GM18861 (cell line): ENCODE results near the gene ZKSCAN1.
"Not testable (repeated sequence)": the region's sequence is repeated elsewhere in the genome, so short reads cannot be mapped to it uniquely, and the experiment has no call there.

Experiments
- ATAC-seq: cut with Tn5 transposase; IDR thresholded peaks from one replicate; pipeline ENCODE4 v1.9.1; 2021; ENCODE audit not compliant: unreplicated experiment

Gene ZKSCAN1

DNA sequence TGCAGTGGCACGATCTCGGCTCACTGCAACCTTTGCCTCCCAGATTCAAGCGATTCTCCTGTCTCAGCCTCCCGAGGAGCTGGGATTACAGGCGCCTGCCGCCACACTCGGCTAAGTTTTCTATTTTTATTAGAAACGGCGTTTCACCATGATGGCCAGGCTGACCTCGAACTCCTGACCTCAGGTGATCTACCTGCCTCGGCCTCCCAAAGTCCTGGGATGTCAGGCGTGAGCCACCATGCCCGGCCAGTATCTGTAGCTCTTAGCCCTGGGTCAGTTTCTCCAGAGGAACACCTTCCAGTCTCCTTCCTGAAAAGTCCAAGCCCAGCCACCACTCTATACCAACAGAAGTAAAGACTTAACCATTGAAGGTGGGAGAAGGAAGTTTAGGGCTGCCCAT lies 15.2 kb upstream of the ZKSCAN1 start:
- no peak for ATAC-seq

DNA sequence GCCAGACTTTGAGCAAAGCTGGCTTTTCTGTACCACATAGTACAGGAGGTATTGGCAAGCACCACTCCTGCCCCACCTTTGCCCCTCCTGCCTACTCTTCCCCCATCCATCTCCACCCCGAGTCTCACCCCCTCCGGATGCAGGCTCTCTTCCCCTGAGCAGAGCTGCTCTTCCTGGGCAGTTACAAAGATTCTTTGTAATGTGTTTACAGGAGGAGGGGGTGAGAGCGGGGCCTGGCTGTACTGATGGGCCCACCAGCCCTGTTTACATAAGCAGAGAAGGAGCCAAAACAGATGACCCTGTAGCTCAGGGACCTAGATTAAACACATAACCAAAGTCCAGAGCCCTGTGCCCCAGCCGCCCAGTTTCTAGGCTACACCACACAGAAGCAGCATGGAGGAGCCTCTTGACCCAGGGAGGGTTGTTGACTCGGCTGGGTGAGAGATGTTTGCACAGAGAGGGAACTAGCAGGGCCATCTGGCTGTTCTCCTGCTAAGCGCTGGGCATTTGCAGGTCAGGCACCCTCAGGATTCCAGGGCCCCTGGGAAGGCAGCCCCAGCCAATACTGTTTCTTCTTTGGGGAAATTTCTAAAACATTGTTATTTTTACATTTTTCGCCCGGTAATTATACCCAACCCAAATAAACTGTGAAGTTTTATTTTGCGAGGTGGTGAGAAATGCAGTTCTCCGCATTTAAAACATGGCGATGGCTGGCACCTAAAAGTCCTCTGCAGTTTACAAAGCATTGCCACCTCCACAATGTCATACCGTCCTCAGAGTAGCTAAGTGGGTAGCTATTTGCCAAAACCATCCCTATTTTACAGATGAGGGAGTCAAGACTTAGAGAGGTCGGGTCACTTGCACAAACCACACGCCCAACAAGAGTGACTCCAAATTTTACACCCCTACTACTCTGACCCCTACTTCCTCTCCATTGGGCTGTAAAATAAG lies 11.4 kb upstream of the ZKSCAN1 start:
- no peak for ATAC-seq

GRCh38 chr7:100007887-100008286 lies 7.5 kb upstream of the ZKSCAN1 start:
- no peak for ATAC-seq

- no peak for ATAC-seq
Measured at GRCh38 chr7:100008525-100008924, 6.9 kb upstream of the ZKSCAN1 start.

GRCh38 chr7:100009952-100010351 lies 5.4 kb upstream of the ZKSCAN1 start:
- ATAC-seq = not testable (repeated sequence)

- ATAC-seq = no peak
Measured at GRCh38 chr7:100010901-100011300, 4.5 kb upstream of the ZKSCAN1 start.

DNA sequence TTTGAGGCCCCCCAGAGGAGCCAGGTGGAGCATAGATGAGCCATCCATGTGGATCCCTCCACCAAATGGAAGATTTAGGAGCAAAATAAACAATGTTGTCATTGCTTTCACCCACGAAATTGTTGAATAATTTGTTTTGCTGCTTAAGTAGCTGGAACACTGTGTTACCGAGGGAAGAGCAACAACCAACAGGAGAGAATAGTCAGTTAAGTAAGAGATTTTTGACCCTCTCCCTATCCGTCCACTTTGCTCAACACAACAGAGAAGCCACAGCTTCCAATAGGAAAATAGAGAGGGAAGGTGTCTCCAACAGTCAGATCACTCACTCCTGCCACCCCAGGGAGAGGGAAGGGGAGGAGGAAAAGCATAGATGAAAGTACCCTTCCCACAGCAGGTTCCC lies 3.9 kb upstream of the ZKSCAN1 start:
- no peak for ATAC-seq

DNA sequence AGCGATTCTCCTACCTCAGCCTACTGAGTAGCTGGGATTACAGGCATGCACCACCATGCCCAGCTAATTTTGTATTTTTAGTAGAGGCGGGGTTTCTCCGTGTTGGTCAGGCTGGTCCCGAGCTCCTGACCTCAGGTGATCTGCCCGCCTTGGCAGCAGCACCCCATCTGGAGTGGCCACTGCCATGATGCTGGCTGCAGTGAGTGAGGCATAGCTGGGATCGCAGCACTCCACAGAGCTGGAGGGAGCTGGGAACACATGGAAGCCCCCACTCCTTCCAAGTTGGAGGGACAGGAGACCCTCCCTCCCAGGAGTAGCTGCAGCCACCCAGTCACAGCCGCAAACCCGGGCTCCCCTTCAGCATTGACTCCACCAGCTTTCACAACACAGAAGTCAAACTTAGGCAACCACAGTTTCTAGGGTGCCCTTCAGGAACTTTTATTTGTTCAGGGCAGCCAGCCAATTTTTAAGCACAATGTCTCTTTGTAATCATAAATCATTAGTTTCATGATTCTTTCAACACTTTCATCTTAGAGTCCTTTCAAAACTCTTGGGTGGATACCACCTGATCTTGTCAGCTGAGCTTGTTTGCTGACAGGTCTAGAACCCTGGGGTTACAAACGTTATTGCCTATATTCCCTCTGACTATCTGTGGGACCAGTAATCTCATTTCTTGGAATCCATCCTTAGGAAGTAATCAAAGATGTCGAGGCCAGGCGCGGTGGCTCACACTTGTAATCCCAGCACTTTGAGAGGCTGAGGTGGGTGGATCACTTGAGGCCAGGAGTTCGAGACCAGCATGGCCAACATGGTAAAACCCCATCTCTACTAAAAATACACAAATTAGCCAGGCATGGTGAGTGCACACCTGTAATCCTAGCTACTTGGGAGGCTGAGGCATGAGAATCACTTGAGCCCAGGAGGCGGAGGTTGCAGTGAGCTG lies 2.7 kb upstream of the ZKSCAN1 start:
- ATAC-seq = not testable (repeated sequence)

DNA sequence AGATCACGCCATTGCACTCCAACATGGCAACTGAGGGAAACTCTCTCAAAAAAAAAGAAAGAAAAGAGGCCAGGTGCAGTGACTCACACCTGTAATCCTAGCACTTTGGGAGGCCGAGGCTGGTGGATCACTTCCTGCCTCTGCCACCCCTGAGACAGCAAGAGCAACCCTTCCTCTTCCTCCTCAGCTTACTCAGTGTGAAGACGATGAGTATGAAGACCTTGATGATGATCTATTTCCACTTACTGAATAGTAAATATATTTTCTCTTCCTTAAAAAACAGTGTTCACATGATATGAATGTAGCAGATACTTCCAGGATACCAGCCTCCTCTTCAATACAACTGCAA lies 2.1 kb upstream of the ZKSCAN1 start:
- ATAC-seq = no peak

DNA sequence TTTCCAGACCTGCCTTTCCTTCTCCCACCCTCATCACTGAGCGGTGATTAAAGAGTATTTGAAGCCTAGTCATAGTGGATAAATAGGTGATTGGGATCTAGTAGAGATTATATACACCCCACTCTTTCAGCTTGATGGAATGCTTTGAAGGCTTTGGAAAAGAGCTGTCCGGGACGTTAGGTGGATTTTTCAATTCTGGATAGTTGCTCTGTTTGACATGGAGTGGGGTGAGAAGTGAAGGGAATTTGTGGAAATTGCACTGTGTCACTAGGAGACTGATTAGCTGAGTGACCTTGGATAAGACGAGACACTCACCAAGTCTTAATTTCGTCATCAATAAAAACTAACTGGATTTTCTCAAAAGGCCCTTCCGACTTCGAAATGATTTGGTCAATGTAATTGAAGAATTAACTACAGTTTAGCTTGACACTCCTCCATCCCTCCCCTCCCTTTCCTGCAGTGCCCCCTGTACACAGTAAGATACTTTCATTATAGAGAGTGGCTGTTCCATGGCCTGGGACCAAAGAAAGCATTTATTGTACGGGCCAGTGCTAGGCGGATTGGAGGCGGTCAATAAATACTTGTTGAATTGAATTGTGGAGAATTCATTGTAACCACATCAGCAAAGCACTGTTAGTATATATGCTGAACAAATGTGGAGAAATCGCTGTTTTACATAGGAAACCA lies 962 bp downstream of the ZKSCAN1 start:
- ATAC-seq = no peak

DNA sequence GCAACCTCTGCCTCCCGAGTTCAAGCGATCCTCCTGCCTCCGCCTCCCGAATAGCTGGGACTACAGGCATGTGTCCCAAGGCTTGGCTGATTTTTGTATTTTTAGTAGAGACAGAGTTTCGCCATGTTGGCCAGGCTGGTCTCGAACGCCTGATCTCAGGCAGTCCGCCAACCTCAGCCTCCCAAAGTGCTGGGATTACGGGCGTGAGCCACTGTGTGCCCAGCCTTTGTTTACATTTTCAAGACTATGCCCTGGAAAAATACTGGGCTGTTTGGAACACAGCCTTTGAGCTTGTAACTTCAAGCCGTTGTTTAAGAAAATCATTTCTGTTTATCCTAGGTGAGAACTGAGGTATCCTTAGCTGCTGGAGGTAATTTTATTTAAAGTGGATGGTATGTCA lies 1.9 kb downstream of the ZKSCAN1 start:
- ATAC-seq = no peak

DNA sequence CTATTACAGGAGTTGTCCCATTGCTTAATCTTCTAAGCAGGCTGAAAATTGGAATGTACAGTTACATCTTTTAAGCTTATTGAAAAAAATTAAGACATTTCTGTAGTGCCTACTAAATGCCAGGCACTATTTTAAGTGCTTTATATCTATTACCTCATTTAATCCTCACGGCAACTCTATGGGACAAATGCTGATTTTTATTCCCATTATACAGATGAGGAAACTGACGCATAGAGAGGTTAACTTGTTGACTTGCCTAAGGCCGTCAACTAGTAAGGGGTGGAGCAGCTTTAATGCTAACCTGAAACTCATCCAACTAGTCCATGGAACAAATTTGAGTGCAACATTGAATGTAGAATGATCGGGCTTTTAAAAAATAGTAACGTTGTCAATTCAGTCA lies 2.5 kb downstream of the ZKSCAN1 start:
- no peak for ATAC-seq

- ATAC-seq = no peak
Measured at GRCh38 chr7:100019908-100020307, 4.5 kb downstream of the ZKSCAN1 start.

GRCh38 chr7:100021297-100021696 lies 5.9 kb downstream of the ZKSCAN1 start:
- ATAC-seq = no peak

DNA sequence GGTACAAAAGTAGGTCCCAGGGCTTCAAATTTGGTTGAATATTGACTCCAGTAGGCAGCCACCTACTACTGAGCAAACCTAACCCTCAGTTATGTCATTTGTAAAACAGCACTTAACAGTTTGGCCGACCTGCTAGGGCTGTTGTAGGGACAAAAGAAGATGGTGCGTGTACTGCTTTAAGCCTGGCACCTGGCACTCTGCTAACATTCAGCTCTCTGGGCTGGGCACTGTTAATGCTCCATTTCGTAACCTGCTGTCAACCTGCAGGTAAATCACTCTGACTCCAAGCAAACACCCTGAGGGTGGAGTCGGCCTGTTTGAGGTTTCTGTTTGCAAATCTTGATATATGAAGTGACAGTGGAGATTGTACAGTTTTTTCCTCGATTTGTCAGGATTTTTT lies 7.2 kb downstream of the ZKSCAN1 start:
- ATAC-seq = no peak

GRCh38 chr7:100023526-100023925 lies 8.1 kb downstream of the ZKSCAN1 start:
- ATAC-seq = no peak

DNA sequence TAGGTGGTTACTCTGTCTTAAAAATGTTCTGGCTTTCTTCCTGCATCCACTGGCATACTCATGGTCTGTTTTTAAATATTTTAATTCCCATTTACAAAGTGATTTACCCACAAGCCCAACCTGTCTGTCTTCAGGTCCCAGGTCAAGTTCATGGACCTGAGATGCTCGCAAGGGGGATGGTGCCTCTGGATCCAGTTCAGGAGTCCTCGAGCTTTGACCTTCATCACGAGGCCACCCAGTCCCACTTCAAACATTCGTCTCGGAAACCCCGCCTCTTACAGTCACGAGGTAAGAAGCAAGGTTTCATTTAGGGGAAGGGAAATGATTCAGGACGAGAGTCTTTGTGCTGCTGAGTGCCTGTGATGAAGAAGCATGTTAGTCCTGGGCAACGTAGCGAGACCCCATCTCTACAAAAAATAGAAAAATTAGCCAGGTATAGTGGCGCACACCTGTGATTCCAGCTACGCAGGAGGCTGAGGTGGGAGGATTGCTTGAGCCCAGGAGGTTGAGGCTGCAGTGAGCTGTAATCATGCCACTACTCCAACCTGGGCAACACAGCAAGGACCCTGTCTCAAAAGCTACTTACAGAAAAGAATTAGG lies 8.7 kb downstream of the ZKSCAN1 start:
- ATAC-seq = no peak

- no peak for ATAC-seq
Measured at GRCh38 chr7:100027197-100027596, 11.8 kb downstream of the ZKSCAN1 start.

DNA sequence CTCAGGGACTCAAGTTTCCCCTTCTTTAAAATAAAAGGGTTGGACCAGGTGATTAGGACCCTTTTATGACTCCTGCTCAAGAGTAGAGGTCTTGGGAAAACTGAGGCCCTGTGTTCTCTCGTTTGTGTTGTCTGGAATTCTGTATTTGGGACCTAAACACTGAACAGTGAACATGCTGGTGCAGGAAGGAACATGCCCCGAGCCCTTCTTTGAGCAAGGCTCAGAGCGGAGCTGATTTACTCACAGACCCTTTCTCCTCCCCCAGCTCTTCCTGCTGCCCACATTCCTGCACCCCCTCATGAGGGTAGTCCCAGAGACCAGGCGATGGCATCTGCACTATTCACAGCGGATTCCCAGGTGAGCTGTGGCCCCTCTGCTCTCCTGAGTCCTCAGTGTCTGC lies 14.2 kb downstream of the ZKSCAN1 start:
- ATAC-seq = no peak

DNA sequence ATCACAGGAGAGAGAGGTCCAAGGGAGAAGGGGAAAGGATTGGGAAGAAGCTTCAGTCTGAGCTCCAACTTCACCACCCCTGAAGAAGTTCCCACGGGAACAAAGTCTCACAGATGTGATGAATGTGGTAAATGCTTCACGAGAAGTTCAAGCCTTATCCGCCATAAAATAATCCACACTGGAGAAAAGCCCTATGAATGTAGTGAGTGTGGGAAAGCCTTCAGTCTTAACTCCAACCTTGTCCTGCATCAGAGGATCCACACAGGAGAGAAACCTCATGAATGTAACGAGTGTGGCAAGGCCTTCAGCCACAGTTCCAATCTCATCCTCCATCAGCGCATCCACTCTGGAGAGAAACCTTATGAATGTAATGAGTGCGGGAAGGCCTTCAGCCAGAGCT lies 18.1 kb downstream of the ZKSCAN1 start:
- ATAC-seq = no peak
